Body of pancreas (tissue), 4 donors: ENCODE results near the gene MMP25. TPM values are rescaled to one million over a fixed set of nuclear protein-coding genes. Genes with fewer than 3 reads are reported as not detected.

ENCODE experiments used
- ATAC-seq: fragments of 150-250 bp; one replicate; pipeline ENCODE4 v1.9.1; 2016
- DNase-seq, 4 donors: peaks; one replicate each; pipeline ENCODE4 v3.0.0-alpha.2; 2019
- H3K27ac ChIP-seq, 4 donors: fragments of 200-600 bp; sonication (generic); 1 replicate in 3 of 4; 2 replicates in 1 of 4; pipeline versions ENCODE4 v1.5.1 to v1.6.1; 2016 to 2019; ENCODE audit warnings: mild to moderate bottlenecking in 1 of 4, mixed read lengths in 1 of 4, moderate library complexity in 1 of 4
- H3K27me3 ChIP-seq, 2 donors: fragments of 200-600 bp; sonication (generic); one replicate each; pipeline ENCODE4 v1.6.0; 2016; ENCODE audit warnings: mild to moderate bottlenecking in 1 of 2
- H3K36me3 ChIP-seq, 2 donors: fragments of 200-600 bp; sonication (generic); replicated peaks in 1 of 2; 2 replicates each; pipeline ENCODE4 v1.5.1; 2016; ENCODE audit warnings: low read depth in 2 of 2; ENCODE audit not compliant: insufficient read depth in 1 of 2
- H3K4me1 ChIP-seq: fragments of 200-600 bp; sonication (generic); one replicate; pipeline ENCODE4 v1.6.0; 2016
- H3K4me3 ChIP-seq, 2 donors: fragments of 200-600 bp; sonication (generic); 1 replicate in 1 of 2; 2 replicates in 1 of 2; pipeline ENCODE4 v1.5.1; 2016 to 2019
- H3K9me3 ChIP-seq, 3 donors: fragments of 200-600 bp; sonication (generic); 1 replicate in 2 of 3; 2 replicates in 1 of 3; pipeline ENCODE4 v1.5.1; 2016
- POLR2A ChIP-seq, 3 donors: fragments of 450-650 bp; IDR thresholded peaks; one replicate each; pipeline ENCODE4 v1.6.1; 2016; ENCODE audit warnings: antibody characterized with exemption in 3 of 3, mild to moderate bottlenecking in 2 of 3
- WGBS, 2 donors: methylation state at CpG; one replicate each; pipeline ENCODE4 v1.1.5; 2017; 5-methylcytosine and 5-hydroxymethylcytosine counted together
- intact Hi-C: fragments of 100-400 bp; cut with DNase I; formaldehyde crosslinking; loops from one replicate; pipeline ENCODE4 v1.15.1; 2023
- total RNA-seq, 2 donors: library from RNA; depleted of rRNA; stranded (reverse); fragments of >200 nt; gene quantifications; one replicate each; pipeline ENCODE4 v1.1.0, GENCODE V29; 2016
- TF ChIP-seq, protein P1 (sequence below), 7 experiments: fragments of 450-650 bp in 4 of 7; fragments of 200-600 bp in 3 of 7; sonication (generic) in 3 of 7; IDR thresholded peaks; one replicate each; pipeline ENCODE4 v1.5.1; 2016 to 2019; ENCODE audit warnings: antibody characterized with exemption in 7 of 7

MMP25 gene
- total RNA-seq, 2 donors from 2014 or later = under 0.01 to 0.99 TPM

DNA sequence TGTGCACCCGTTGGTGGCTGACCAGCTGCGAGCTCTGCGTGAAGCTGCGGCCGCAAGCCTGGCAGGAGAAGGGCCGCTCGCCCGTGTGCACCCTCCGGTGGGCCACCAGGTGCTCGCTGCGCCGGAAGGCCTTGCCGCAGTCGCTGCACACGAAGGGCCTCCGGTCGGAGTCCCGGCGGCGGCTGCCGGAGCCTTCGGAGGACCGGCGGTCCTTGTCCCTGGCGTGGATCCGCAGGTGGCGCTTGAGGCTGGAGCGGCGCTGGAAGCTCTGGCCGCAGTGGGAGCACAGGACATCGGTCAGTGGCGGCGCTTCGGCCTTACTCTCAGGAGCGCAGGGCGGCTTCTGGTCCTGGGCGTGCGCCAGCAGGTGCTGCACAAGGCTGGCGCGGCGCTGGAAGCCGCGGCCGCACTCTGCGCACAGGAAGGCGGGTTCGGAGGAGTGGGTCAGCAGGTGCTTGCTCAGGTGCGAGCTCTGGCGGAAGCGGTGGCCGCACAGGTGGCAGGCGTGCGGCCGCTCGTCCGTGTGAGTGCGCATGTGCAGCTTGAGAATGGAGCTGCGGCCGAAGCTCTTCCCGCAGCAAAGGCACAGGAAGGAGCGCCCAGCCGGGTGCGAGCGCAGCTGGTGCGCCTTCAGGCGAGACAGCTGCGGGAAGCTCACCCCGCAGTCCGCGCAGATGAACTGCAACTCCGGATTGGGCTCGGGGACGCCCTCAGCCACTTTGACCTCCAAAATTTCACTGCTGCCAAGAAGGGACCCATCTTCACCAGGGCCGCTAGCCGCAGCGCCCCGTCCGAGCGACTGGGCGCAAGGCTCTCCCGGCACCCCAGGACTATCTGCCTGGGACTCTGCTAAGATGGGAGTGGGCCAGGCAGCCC lies 43.6 kb downstream of the MMP25 start:
- TF ChIP-seq, protein P1, sequence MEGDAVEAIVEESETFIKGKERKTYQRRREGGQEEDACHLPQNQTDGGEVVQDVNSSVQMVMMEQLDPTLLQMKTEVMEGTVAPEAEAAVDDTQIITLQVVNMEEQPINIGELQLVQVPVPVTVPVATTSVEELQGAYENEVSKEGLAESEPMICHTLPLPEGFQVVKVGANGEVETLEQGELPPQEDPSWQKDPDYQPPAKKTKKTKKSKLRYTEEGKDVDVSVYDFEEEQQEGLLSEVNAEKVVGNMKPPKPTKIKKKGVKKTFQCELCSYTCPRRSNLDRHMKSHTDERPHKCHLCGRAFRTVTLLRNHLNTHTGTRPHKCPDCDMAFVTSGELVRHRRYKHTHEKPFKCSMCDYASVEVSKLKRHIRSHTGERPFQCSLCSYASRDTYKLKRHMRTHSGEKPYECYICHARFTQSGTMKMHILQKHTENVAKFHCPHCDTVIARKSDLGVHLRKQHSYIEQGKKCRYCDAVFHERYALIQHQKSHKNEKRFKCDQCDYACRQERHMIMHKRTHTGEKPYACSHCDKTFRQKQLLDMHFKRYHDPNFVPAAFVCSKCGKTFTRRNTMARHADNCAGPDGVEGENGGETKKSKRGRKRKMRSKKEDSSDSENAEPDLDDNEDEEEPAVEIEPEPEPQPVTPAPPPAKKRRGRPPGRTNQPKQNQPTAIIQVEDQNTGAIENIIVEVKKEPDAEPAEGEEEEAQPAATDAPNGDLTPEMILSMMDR (IDR thresholded peaks at IDR 0.05) = no peak
- TF ChIP-seq POLR2A (IDR thresholded peaks at IDR 0.05) = no peak
- Histone ChIP-seq H3K4me3 (no peak overlapping the region), H3K4me1 (no peaks in the 10 kb centered on the region), H3K9me3 (no peaks in the 10 kb centered on the region), H3K36me3 (no peaks in the 10 kb centered on the region), H3K27ac (no peak overlapping the region), H3K27me3 (no peaks in the 10 kb centered on the region)
- DNase-seq (no peak), ATAC-seq (no peak)
- intact Hi-C loops = no loop called here
- WGBS, 2 donors = 91 to 95% methylated on average over 57 to 80 of the region's 81 CpGs

DNA sequence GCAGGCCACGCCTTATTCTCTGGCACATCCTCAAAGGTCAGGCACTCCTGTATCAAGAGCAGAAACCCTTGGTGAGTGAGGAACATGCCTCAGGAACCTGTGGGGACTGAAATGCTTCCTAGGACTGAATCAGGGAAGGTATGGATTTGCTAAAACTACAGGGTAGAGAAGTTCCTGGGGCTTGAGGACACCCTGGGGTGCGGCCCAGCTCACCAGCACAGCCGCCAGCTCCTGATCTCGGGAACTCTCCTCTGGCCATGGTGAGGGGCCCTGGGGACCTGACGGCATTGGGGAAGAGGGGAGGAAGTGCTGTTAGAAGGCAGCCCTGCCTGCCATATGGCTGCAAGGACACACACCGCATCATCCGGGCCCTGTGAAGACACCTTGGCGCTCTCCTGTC lies 45.2 kb downstream of the MMP25 start:
- intact Hi-C loops = no loop called here
- no peaks in the 10 kb centered on the region for H3K9me3 ChIP-seq
- H3K27me3 ChIP-seq = no peaks in the 10 kb centered on the region
- TF ChIP-seq, protein P1 (IDR thresholded peaks at IDR 0.05) = no peak
- TF ChIP-seq POLR2A (IDR thresholded peaks at IDR 0.05) = no peak
- H3K4me3 ChIP-seq = no peak overlapping the region
- no peaks in the 10 kb centered on the region for H3K4me1 ChIP-seq
- no peak overlapping the region for H3K27ac ChIP-seq
- WGBS, 2 donors = 80% methylated on average over 5 to 8 of the region's 8 CpGs
- DNase-seq (no peak), ATAC-seq (no peak)
- H3K36me3 ChIP-seq = no peaks in the 10 kb centered on the region

DNA sequence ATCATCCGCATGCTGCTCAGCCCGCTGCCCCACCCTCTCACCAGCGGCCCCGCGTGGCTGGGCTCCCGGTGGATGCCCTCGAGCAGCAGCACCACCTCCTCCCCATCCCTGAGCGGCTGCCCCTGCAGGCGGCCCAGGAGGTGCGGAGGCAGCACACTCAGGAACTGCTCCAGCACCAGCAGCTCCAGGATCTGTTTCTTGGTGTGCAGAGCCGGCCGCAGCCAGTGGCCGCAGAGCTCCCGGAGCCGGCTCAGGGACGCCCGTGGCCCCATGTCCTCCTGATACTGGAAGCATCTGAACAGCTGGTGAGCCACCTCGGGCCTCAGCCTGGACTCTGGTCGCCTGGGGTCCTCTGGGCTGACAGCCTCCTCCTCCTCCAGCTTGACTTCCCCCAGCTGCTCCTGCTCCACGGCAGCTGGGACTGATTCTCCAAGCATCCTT lies 46.2 kb downstream of the MMP25 start:
- H3K9me3 ChIP-seq = no peaks in the 10 kb centered on the region
- TF ChIP-seq, protein P1 (IDR thresholded peaks at IDR 0.05) = no peak
- no peak for TF ChIP-seq POLR2A (IDR thresholded peaks at IDR 0.05)
- 62 to 68% methylated on average over 5 to 19 of the region's 20 CpGs for WGBS, 2 donors
- DNase-seq (no peak), ATAC-seq (no peak)
- no peaks in the 10 kb centered on the region for H3K27me3 ChIP-seq
- H3K4me3 ChIP-seq = no peak overlapping the region
- no peaks in the 10 kb centered on the region for H3K4me1 ChIP-seq
- no peaks in the 10 kb centered on the region for H3K36me3 ChIP-seq
- H3K27ac ChIP-seq = no peak overlapping the region
- intact Hi-C loops = no loop called here

DNA sequence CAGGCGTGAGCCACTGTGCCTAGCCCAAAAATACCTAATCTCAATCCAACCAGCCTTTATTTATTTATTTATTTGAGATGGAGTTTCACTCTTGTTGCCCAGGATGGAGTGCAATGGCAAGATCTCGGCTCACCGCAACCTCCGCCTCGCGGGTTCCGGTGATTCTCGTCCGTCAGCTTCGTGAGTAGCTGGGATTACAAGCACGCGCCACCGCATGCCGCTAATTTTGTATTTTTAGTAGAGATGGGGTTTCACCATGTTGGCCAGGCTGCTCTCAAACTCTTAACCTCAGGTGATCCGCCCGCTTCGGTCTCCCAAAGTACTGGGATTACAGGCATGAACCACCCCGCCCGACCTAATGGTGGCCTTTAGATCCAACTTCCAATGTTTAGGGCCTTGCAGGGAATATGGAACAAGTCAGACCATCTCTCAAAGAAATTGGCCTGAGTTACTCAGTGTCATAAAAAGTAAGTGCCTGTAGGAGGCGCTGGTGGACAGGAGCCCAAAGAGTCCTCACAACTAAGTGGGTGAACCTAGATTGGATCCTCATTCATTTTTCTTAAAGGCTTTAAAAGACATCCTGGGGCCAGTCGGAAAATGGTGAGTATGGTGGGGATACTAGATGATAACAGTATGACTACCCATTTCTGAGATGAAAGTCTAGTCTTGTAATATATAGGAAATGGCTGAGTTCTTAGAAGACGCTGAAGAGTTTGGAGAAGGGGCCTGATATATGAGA lies 48.1 kb downstream of the MMP25 start:
- H3K27ac ChIP-seq = no peak overlapping the region
- H3K4me1 ChIP-seq = peaks cover 2% of the 10 kb centered on the region
- no peaks in the 10 kb centered on the region for H3K36me3 ChIP-seq
- 62 to 67% methylated on average over 22 of the region's 22 CpGs for WGBS, 2 donors
- intact Hi-C loops = no loop called here
- no peaks in the 10 kb centered on the region for H3K9me3 ChIP-seq
- H3K4me3 ChIP-seq = no peak overlapping the region
- H3K27me3 ChIP-seq = no peaks in the 10 kb centered on the region
- TF ChIP-seq, protein P1 (IDR thresholded peaks at IDR 0.05) = peak; percentile 28 to 60 (median 50)
- TF ChIP-seq POLR2A (IDR thresholded peaks at IDR 0.05) = no peak
- ATAC-seq (peak; percentile 63), DNase-seq (peak; percentile 45 to 63 (median 61))
